HG03565 (cell line): Measurements from ENCODE around the gene PAQR5.

Source experiments
- ATAC-seq: cut with Tn5 transposase; IDR thresholded peaks from one replicate; pipeline ENCODE4 v1.9.1; 2021; ENCODE audit warnings: mild to moderate bottlenecking, moderate library complexity; ENCODE audit not compliant: unreplicated experiment

Gene PAQR5

DNA sequence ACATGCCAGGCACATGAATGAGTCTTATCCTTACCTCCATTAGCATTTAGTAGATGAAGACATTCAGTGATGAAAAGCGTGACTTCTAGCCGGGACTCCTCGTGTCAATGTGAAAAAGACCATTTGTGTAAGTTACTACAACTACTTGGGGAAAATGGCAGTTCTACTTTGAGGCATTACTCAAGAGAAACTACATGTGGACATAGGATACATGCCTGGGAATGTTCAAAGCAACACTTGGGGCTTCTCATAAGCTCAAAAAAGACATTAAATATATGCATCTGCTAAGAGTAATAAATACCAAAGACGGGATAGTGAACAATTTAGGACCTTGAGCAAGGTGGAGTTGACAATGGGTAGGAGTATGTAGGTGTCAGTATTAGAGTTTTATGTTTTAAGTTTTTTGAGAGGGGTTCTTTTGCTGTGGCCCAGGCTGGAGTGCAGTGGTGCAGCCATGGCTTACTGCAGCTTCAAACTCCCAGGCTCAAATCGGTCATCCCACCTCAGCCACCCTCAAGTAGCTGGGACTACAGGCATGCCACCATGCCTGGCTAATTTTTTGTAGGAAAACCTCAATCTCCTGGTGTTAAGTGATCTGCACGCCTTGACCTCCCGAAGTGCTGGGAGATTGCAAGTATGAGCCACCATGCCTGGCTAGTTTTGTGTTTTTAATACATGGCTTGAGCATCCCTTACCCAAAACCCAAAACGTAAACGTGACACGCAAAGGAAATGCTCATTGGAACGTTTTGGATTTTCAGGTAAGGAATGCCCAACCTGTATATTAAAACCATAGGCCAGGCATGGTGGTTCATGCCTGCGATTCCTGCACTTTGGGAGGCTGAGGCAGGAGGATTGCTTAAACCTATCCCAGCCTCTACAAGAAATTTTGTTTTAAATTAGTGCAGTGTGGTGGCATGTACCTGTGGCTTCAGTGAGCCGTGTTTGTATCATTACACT, 157.8 kb downstream of the PAQR5 start:
- ATAC-seq: no peak
